Left ventricle myocardium superior (tissue), 1 donor: Measurements from ENCODE around the gene OR6B2. TPM values are rescaled to one million over a fixed set of nuclear protein-coding genes. Genes with fewer than 3 reads are reported as not detected.
A peak's percentile ranks its signal among the peaks of the same experiment; 100 is the strongest.

Experiments used
- ATAC-seq: fragments of 200-7000 bp; cut with Tn5 transposase; one replicate; pipeline ENCODE4 v1.9.1; 2020; ENCODE audit warnings: mild to moderate bottlenecking, moderate library complexity
- DNase-seq: peaks from one replicate; pipeline ENCODE4 v3.0.0-alpha.2; 2020
- intact Hi-C: fragments of 100-400 bp; cut with micrococcal nuclease; formaldehyde crosslinking; loops from one replicate; pipeline ENCODE4 v1.11.0; 2022
- total RNA-seq: library from RNA; stranded (reverse); fragmentation: NEBNext Ultra II Directional; extraction: Animal tissue kit (Norgen Biotek cat#: 25700); gene quantifications from one replicate; pipeline ENCODE4 v1.2.1, GENCODE V29; 2021
- donor health status: DM: no; HTN: yes; CAD: no; lungs with severe emphysema.

OR6B2 gene
- total RNA-seq, 1 donor from 2014 or later = not detected

DNA sequence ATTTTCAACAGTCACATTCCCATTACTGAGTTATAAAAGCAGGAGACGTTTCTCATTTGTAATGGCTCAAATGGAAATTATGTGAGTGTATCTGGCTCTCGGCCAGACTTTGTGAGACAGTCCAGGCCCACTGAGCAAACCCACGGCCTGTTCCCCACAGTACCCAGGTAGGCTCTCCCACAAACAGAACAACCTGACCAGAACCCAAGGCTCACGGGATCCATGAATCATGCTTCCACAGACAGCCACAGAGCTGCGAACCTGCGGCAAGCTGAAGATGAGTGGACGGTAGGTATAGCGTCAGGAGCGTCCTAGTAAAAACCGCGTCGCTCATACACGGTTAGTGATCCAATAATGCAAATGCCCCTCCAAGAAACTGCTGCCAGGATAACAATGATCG is 39.3 kb downstream of the OR6B2 start:
- ATAC-seq = peak; percentile 22
- DNase-seq = no peak

DNA sequence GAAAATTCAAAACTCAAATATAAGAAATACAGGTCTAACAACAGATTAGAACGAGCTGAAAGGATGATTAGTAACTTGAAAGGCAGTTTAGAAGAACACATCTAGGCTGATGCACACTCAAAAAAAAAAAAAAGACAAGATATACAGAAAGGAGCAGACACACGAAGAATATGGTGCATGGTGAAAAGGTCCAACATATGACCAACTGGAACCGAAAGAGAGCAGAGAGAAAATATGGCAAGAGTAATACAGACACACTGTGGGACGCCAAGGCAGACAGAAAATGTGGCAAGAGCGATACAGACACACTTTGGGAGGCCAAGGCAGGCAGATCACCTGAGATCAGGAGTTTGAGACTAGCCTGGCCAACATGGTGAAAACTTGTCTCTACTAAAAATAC is 44.9 kb downstream of the OR6B2 start:
- DNase-seq = no peak
- intact Hi-C loops = no loop called here
- ATAC-seq = no peak

More for the DNA sequence above, 39.3 kb downstream of the OR6B2 start:
- intact Hi-C loops = loop anchor here (10.0 kb wide), 1 partner anchor 56 kb away; no protein-coding TSS in a partner anchor

DNA sequence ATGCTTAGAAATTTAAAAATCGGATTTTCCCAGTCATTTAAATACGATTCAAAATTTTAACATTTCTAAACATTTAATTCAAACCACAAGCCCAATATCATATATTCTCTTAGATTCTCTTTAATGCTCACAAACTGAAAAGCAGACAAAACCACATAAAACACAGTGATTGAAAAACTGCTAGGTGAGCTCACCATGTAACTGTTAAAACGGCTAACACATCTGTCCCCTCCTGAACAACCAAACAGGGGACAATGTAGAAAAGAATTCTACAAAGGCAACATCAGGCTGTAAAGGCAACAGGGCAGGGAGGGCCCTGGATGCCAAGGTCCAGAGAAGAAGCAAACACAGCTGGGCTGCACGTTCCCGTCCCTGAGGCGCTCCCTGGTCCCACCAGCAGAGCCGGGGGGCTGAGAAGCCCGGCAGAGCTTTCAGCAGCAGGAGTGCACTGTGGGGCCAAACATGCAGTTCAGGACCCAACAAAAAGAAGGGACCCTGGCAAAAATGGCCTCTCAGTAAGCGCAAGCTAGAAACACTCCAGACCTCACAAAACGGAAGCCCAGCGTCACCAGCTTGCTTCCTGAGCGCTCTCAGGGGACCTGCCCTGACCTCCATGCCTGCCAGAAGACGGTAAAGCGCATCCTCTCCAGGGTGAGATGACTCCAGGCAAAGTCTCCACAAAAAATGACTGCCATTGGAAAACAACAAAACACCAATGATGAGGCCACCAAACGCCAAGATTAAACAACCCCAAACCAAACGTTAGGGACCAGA is 45.6 kb downstream of the OR6B2 start:
- ATAC-seq (no peak), DNase-seq (no peak)
- intact Hi-C loops = no loop called here

DNA sequence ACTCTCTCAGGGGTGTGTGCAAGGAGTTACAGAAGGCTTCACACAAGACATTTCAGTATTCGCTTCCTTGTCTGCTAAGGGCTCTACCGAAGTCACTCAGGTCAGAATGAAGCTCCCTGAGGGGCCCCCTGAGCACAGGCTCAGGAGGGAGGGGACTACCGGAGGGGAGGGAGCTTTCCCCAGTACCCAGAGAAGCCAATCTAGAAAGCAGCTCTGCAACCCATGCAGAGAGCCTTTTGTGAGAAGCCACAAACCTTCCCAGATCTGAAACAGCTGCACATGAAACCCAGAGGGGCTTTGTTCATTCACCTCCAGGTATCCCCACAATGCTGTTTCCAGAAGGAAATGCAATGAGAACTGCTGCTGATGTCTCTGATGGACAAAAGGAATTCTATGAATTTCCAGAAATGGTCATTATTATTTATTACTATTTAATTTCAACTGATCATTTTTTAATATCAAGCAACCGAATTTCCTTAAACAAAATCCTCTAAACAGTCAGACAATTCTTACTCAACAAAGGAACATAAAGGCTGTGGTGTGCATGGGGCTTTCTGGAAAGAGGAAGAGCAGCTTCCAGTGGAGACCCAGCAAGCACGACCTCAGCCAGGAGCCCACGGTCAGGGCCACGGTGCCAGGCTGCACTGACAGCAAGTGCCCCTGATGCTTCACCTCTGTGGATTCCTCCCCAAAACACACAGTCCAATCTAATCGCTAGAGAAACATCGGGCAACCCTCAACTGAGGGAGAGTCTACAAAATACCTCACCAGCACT is 47.0 kb downstream of the OR6B2 start:
- intact Hi-C loops = no loop called here
- ATAC-seq (no peak), DNase-seq (no peak)

Other genes with a start within 250 kb of the OR6B2 start
- 431 TPM for gene NDUFA10, start 5.1 kb downstream of the OR6B2 start, total RNA-seq
- not detected for gene OR6B3, start 23.1 kb upstream of the OR6B2 start, total RNA-seq
- gene COPS9, start 105.9 kb upstream of the OR6B2 start, total RNA-seq = 204 TPM
- gene OTOS, start 110.2 kb upstream of the OR6B2 start, total RNA-seq = not detected